Kidney (tissue), 14 donors: Measurements from ENCODE around the gene CASS4. TPM values are rescaled to one million over a fixed set of nuclear protein-coding genes. Genes with fewer than 3 reads are reported as not detected.

Source experiments
- DNase-seq, 5 donors: peaks; one replicate each; pipeline ENCODE4 v3.0.0-alpha.2; 2013 to 2020
- FAIRE-seq: peaks from 2 replicates; lab custom pipeline; 2012; peaks lifted over from hg19 to GRCh38; lab: Jason Lieb, UNC
- H3K27ac ChIP-seq, 2 donors: one replicate each; pipeline ENCODE4 v1.7.0; 2013; ENCODE audit warnings: low read depth in 2 of 2, low read length in 2 of 2, inconsistent platforms in 1 of 2
- H3K27me3 ChIP-seq: one replicate; pipeline ENCODE4 v1.7.1; 2013; ENCODE audit warnings: low read length, inconsistent platforms; ENCODE audit not compliant: control insufficient read depth, insufficient read depth
- H3K36me3 ChIP-seq, 3 donors: one replicate each; pipeline versions ENCODE4 v1.7.0 to v1.7.1; 2013; ENCODE audit warnings: low read length in 3 of 3, control low read depth in 1 of 3, inconsistent platforms in 1 of 3; ENCODE audit not compliant: insufficient read depth in 3 of 3, control insufficient read depth in 2 of 3
- H3K4me1 ChIP-seq, 3 donors: one replicate each; pipeline versions ENCODE4 v1.7.0 to v1.7.1; 2013; ENCODE audit warnings: low read length in 3 of 3, inconsistent platforms in 1 of 3, low read depth in 1 of 3; ENCODE audit not compliant: control insufficient read depth in 2 of 3, insufficient read depth in 2 of 3
- H3K4me3 ChIP-seq, 3 donors: one replicate each; pipeline versions ENCODE4 v1.7.0 to v1.8.1; 2013; ENCODE audit warnings: low read length in 3 of 3, control low read depth in 1 of 3, inconsistent platforms in 1 of 3
- H3K9ac ChIP-seq, 3 donors: one replicate each; pipeline versions ENCODE4 v1.7.0 to v1.7.1; 2013; ENCODE audit warnings: low read length in 3 of 3, control low read depth in 1 of 3, inconsistent platforms in 1 of 3
- H3K9me3 ChIP-seq, 3 donors: one replicate each; pipeline versions ENCODE4 v1.7.0 to v1.7.1; 2013; ENCODE audit warnings: low read length in 3 of 3, control low read depth in 1 of 3, inconsistent platforms in 1 of 3; ENCODE audit not compliant: control insufficient read depth in 2 of 3, insufficient read depth in 1 of 3
- CTCF ChIP-seq: IDR thresholded peaks from 3 replicates; pipeline ENCODE4 v1.5.1; 2012; ENCODE audit warnings: mild to moderate bottlenecking, moderate library complexity, borderline replicate concordance; ENCODE audit not compliant: insufficient read depth; ENCODE audit errors: extremely low read depth
- intact Hi-C: fragments of 100-400 bp; cut with DNase I; formaldehyde crosslinking; loops from one replicate; pipeline ENCODE4 v1.11.1; 2022
- polyA plus RNA-seq: library from polyadenylated mRNA; stranded (reverse); fragments of 350-450 nt; fragmentation: Illumina TruSeq; extraction: RNeasy Lipid Tissue Mini Kit (QIAGEN cat#74804); gene quantifications from one replicate; pipeline ENCODE4 v1.2.3, GENCODE V29; 2014; ENCODE audit warnings: low read depth, low replicate concordance; ENCODE audit not compliant: insufficient read depth
- total RNA-seq: library from RNA; stranded (reverse); fragmentation: NEBNext Ultra II Directional; extraction: Animal tissue kit (Norgen Biotek cat#: 25700); gene quantifications from one replicate; pipeline ENCODE4 v1.2.1, GENCODE V29; 2021
- donor health status: control.
- donor health status: control.
- donor health status: control.
- donor health status: control.
- donor health status: control.
- donor health status: DM: yes; HTN: yes; CAD: no.
- donor health status: Normal renal cell carcinoma (clear cell type).

The CASS4 gene
- total and polyA plus RNA-seq, 2 donors from 2014 or later, result 0.22 to 3.0 TPM

- Histone ChIP-seq H3K4me3 (no peak overlapping the region), H3K27me3 (no peaks in the 10 kb centered on the region), H3K9ac (no peak overlapping the region), H3K4me1 (peaks cover 0 to 3% (median 0%) of the 10 kb centered on the region in 3 donors), H3K36me3 (no peaks in the 10 kb centered on the region), H3K27ac (no peak overlapping the region), H3K9me3 (no peaks in the 10 kb centered on the region)
- DNase-seq, result no peak
- TF ChIP-seq CTCF, result no peak
- intact Hi-C loops, result no loop called here
- no peak for FAIRE-seq
These were observed 18.9 kb downstream of the CASS4 start for GRCh38 chr20:56430957-56431356.

- Histone ChIP-seq H3K36me3 (no peaks in the 10 kb centered on the region), H3K27ac (no peak overlapping the region), H3K4me1 (peaks cover 0 to 3% (median 0%) of the 10 kb centered on the region in 3 donors), H3K27me3 (no peaks in the 10 kb centered on the region), H3K4me3 (no peak overlapping the region), H3K9ac (no peak overlapping the region), H3K9me3 (no peaks in the 10 kb centered on the region)
- intact Hi-C loops, result no loop called here
- no peak for FAIRE-seq
- TF ChIP-seq CTCF, result no peak
- no peak for DNase-seq
These were observed 19.4 kb downstream of the CASS4 start for GRCh38 chr20:56431471-56431870.

GRCh38 chr20:56433221-56433879 is 21.3 kb downstream of the CASS4 start:
- Histone ChIP-seq H3K36me3 (no peaks in the 10 kb centered on the region), H3K4me1 (peaks cover 0 to 3% (median 0%) of the 10 kb centered on the region in 3 donors), H3K9ac (no peak overlapping the region), H3K27ac (no peak overlapping the region), H3K27me3 (no peaks in the 10 kb centered on the region), H3K4me3 (no peak overlapping the region), H3K9me3 (no peaks in the 10 kb centered on the region)
- intact Hi-C loops, result no loop called here
- no peak for DNase-seq
- FAIRE-seq, result no peak
- TF ChIP-seq CTCF, result no peak
